ENCODE data around the gene PKD1. TPM values are rescaled to one million over a fixed set of nuclear protein-coding genes. Genes with fewer than 3 reads are reported as not detected.

PKD1 gene
- total RNA-seq, 1 experiment from 2014 or later: 72.8 TPM

DNA sequence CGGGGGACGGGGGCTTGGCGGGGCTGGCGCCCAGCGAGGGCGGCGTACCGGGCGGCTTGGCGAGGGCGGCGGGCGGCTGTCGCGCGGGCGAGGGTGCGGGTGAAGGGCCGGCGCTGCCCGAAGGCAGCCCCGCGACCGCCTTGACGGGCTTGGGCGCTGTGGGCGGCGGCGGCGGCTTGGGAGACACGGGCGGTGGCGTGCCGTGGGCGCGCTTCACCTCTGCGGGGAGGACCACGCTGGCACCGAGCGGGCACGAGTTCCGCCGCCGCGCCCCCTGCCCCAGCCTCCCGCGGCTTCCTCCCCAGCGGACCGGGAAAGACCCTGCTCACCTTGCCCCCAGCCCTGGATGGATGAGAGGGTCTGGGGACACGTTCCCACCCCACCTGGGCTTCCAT is 43.4 kb upstream of the PKD1 start:
- Histone ChIP-seq H3K9me2 (replicated peaks; ENCODE audit: insufficient read depth, low read length) (no peaks in the 10 kb centered on the region), H3K4me3 (ENCODE audit: low read length) (no peak overlapping the region), H3K36me3 (ENCODE audit: insufficient read depth, low read length) (peaks cover 16% of the 10 kb centered on the region), H3K9me3 (ENCODE audit: low read length) (no peaks in the 10 kb centered on the region), H3K9ac (ENCODE audit: low read length) (no peak overlapping the region), H3K4me2 (ENCODE audit: low read depth, low read length, poor library complexity, severe bottlenecking) (no peak overlapping the region), H2AFZ (ENCODE audit: low read length) (no peak overlapping the region), H3K27ac (ENCODE audit: low read length) (no peak overlapping the region), H3K79me2 (ENCODE audit: low read length) (no peaks in the 10 kb centered on the region), H3K4me1 (ENCODE audit: low read length) (0 out of 2 replicates have a peak, but pooled peaks cover 3% of the 10 kb centered on the region), H3K27me3 (ENCODE audit: low read length) (no peaks in the 10 kb centered on the region), H4K20me1 (ENCODE audit: insufficient read depth, low read depth, low read length) (no peaks in the 10 kb centered on the region)
- DNase-seq: no peak

DNA sequence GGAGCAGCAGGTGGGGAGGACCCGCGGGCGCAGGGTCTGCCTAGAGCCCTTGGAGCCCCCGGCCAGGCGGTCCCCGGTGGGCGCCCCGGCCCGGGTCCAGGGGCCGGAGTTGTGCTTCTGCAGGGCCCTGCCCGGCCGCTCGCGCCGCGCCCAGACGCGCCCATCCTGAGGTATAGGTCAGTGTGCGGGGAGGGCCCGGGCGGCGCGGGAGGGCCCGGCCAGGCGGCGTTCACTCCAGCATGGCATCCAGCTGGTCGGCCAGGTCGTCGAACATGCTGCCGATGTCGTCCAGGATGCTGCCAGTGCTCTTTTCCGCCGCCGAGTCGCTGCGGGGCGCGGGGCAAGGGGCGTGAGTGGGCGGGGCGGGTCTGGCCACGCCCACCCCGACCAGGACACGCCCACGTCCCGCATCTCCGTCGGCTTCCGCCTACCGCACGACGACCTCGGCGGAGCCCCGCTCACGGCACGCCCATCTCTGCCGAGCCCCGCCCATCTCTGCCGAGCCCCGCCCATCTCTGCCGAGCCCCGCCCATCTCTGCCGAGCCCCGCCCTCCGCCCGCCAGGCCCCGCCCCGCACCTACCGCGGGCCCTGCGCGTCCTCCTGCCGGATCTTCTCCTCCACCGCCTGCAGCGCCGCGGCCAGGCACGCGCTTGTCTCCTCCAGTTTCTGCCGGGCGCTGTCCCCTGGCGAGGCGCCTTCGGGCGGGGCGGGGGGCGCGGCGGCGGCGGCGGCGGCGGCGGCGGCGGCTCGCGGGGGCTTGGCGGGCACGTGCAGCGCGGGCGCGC is 42.8 kb upstream of the PKD1 start:
- DNase-seq: no peak
- Histone ChIP-seq H3K9me2 (replicated peaks; ENCODE audit: insufficient read depth, low read length) (no peaks in the 10 kb centered on the region), H3K27ac (ENCODE audit: low read length) (no peak overlapping the region), H3K79me2 (ENCODE audit: low read length) (no peaks in the 10 kb centered on the region), H4K20me1 (ENCODE audit: insufficient read depth, low read depth, low read length) (no peaks in the 10 kb centered on the region), H3K4me1 (ENCODE audit: low read length) (0 out of 2 replicates have a peak, but pooled peaks cover 3% of the 10 kb centered on the region), H3K4me3 (ENCODE audit: low read length) (no peak overlapping the region), H3K27me3 (ENCODE audit: low read length) (no peaks in the 10 kb centered on the region), H2AFZ (ENCODE audit: low read length) (no peak overlapping the region), H3K36me3 (ENCODE audit: insufficient read depth, low read length) (peaks cover 19% of the 10 kb centered on the region), H3K4me2 (ENCODE audit: low read depth, low read length, poor library complexity, severe bottlenecking) (no peak overlapping the region), H3K9me3 (ENCODE audit: low read length) (no peaks in the 10 kb centered on the region), H3K9ac (ENCODE audit: low read length) (no peak overlapping the region)

DNA sequence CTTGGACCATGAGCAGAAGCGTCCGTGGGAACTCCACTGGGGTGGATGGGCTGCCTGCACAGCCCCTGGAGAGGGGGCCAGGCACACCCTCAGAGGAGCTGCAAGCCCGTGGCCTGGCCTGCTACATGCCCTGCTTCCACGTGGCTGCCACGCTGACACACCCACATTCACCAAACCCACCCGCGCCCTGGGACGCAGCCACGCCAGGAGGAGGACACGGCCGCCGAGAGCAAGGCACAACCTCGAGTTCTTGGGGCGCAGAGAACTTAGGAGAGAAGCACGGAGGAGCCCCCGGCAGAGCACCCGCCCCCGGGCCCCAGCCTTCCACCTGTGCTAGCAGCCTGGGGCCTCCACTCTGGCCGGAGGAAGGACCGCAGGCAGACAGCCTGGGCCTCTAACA is 41.9 kb upstream of the PKD1 start:
- Histone ChIP-seq H3K79me2 (ENCODE audit: low read length) (no peaks in the 10 kb centered on the region), H3K4me3 (ENCODE audit: low read length) (no peak overlapping the region), H3K9me3 (ENCODE audit: low read length) (no peaks in the 10 kb centered on the region), H4K20me1 (ENCODE audit: insufficient read depth, low read depth, low read length) (no peaks in the 10 kb centered on the region), H2AFZ (ENCODE audit: low read length) (no peak overlapping the region), H3K9me2 (replicated peaks; ENCODE audit: insufficient read depth, low read length) (no peaks in the 10 kb centered on the region), H3K4me1 (ENCODE audit: low read length) (no peaks in the 10 kb centered on the region), H3K27me3 (ENCODE audit: low read length) (no peaks in the 10 kb centered on the region), H3K36me3 (ENCODE audit: insufficient read depth, low read length) (peaks cover 19% of the 10 kb centered on the region), H3K27ac (ENCODE audit: low read length) (no peak overlapping the region), H3K9ac (ENCODE audit: low read length) (no peak overlapping the region), H3K4me2 (ENCODE audit: low read depth, low read length, poor library complexity, severe bottlenecking) (no peak overlapping the region)
- no peak for DNase-seq

DNA sequence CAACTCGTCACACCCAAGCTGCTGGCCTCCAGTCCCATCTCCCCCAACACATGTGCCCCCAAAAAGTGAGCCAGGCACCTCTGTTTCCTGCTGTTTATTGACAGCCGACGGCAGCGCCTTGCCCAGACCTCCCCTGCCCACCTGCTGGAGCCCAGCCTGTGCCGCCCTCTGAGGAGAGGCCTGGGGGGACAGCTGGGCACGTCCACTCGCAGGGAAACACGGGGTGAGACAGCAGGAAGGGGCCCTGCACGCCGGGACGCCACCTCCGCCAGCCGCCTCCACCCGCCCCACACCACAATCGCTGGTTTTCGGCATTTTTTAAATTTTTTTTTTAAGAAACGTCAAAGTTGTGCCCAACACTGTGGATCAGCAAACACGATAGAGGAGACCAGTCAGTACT is 41.4 kb upstream of the PKD1 start:
- H3K4me3 ChIP-seq (ENCODE audit: low read length): no peak overlapping the region
- H3K4me1 ChIP-seq (ENCODE audit: low read length): no peaks in the 10 kb centered on the region
- no peaks in the 10 kb centered on the region for H3K9me2 ChIP-seq (replicated peaks; ENCODE audit: insufficient read depth, low read length)
- no peaks in the 10 kb centered on the region for H3K9me3 ChIP-seq (ENCODE audit: low read length)
- peaks cover 19% of the 10 kb centered on the region for H3K36me3 ChIP-seq (ENCODE audit: insufficient read depth, low read length)
- H2AFZ ChIP-seq (ENCODE audit: low read length): no peak overlapping the region
- H3K27ac ChIP-seq (ENCODE audit: low read length): no peak overlapping the region
- H4K20me1 ChIP-seq (ENCODE audit: insufficient read depth, low read depth, low read length): no peaks in the 10 kb centered on the region
- H3K79me2 ChIP-seq (ENCODE audit: low read length): no peaks in the 10 kb centered on the region
- no peak overlapping the region for H3K9ac ChIP-seq (ENCODE audit: low read length)
- no peak for DNase-seq
- no peaks in the 10 kb centered on the region for H3K27me3 ChIP-seq (ENCODE audit: low read length)
- H3K4me2 ChIP-seq (ENCODE audit: low read depth, low read length, poor library complexity, severe bottlenecking): no peak overlapping the region

DNA sequence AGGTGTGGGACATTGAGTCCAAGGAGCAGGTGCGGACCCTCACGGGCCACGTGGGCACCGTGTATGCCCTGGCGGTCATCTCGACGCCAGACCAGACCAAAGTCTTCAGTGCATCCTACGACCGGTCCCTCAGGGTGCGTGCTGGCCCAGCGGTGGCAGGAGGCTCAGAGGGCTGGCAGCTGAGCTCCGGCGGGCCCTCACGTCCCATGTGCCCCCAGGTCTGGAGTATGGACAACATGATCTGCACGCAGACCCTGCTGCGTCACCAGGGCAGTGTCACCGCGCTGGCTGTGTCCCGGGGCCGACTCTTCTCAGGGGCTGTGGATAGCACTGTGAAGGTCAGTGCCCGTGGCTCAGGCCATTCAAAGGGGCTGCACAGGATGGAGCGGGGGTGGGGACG is 40.3 kb upstream of the PKD1 start:
- Histone ChIP-seq H3K4me3 (ENCODE audit: low read length) (no peak overlapping the region), H3K27ac (ENCODE audit: low read length) (no peak overlapping the region), H3K9me3 (ENCODE audit: low read length) (no peaks in the 10 kb centered on the region), H4K20me1 (ENCODE audit: insufficient read depth, low read depth, low read length) (no peaks in the 10 kb centered on the region), H3K36me3 (ENCODE audit: insufficient read depth, low read length) (peaks cover 19% of the 10 kb centered on the region), H2AFZ (ENCODE audit: low read length) (no peak overlapping the region), H3K79me2 (ENCODE audit: low read length) (no peaks in the 10 kb centered on the region), H3K9me2 (replicated peaks; ENCODE audit: insufficient read depth, low read length) (no peaks in the 10 kb centered on the region), H3K4me1 (ENCODE audit: low read length) (no peaks in the 10 kb centered on the region), H3K4me2 (ENCODE audit: low read depth, low read length, poor library complexity, severe bottlenecking) (no peak overlapping the region), H3K27me3 (ENCODE audit: low read length) (no peaks in the 10 kb centered on the region), H3K9ac (ENCODE audit: low read length) (no peak overlapping the region)
- DNase-seq: no peak

DNA sequence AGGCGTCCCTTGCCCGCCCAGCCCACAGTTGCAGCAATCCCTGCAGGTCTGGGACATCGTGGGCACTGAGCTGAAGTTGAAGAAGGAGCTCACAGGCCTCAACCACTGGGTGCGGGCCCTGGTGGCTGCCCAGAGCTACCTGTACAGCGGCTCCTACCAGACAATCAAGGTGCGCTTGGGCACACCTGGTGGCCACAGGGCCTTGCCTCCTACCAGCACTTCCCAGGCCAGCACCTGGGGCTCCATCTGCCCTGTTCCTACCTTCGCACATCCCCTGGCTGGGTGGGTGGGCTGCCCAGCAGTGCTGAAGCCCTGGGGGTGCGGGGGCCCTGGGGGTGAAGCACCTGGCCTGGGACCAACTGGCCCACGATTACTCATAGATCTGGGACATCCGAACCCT is 39.8 kb upstream of the PKD1 start:
- DNase-seq: no peak

DNA sequence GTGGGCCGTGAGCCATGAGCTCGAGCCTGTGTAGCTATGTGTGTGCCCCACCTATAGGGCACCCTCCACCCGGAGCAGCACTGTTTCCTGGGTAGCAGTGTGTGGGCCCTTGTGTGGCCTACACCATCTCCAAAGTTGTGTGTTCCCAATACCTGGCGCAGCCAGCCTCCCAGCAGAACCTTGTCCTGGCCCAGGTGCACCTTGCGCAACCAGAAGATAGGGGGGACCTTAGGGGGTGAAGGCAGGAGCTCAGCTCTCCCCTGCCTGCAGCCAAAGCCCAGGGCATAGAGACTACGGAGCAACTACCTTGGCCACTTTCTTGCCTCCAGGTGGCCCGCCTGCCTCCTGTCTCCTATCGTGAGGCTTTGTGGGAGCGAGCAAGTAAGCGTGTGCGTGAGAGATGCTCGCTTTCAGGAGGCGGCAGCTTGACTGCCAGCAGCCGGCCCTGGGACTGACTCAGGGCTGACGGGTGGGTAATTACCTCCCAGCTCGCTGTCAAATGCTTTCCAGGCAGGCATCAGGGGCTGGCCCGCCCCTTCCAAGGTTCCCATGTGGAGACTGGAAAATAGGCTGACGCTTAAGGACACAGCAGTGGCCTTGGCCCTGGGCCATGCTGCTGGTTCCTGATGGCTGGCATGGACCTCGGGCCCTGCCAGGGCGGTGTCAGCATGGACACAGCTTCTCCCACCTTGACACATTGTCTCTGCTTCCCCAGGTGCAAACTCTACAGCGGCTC is 38.9 kb upstream of the PKD1 start:
- Histone ChIP-seq H3K79me2 (ENCODE audit: low read length) (no peaks in the 10 kb centered on the region), H3K27ac (ENCODE audit: low read length) (no peak overlapping the region), H3K9ac (ENCODE audit: low read length) (no peak overlapping the region), H3K4me1 (ENCODE audit: low read length) (no peaks in the 10 kb centered on the region), H3K9me3 (ENCODE audit: low read length) (no peaks in the 10 kb centered on the region), H4K20me1 (ENCODE audit: insufficient read depth, low read depth, low read length) (no peaks in the 10 kb centered on the region), H3K9me2 (replicated peaks; ENCODE audit: insufficient read depth, low read length) (no peaks in the 10 kb centered on the region), H3K4me2 (ENCODE audit: low read depth, low read length, poor library complexity, severe bottlenecking) (no peak overlapping the region), H3K4me3 (ENCODE audit: low read length) (no peak overlapping the region), H2AFZ (ENCODE audit: low read length) (no peak overlapping the region), H3K27me3 (ENCODE audit: low read length) (no peaks in the 10 kb centered on the region), H3K36me3 (ENCODE audit: insufficient read depth, low read length) (peaks cover 19% of the 10 kb centered on the region)
- no peak for DNase-seq

More for the DNA sequence above, 39.8 kb upstream of the PKD1 start:
- H3K4me3 ChIP-seq (ENCODE audit: low read length): no peak overlapping the region
- no peak overlapping the region for H3K4me2 ChIP-seq (ENCODE audit: low read depth, low read length, poor library complexity, severe bottlenecking)
- H3K79me2 ChIP-seq (ENCODE audit: low read length): no peaks in the 10 kb centered on the region
- no peak overlapping the region for H3K9ac ChIP-seq (ENCODE audit: low read length)
- H3K9me3 ChIP-seq (ENCODE audit: low read length): no peaks in the 10 kb centered on the region
- H3K27me3 ChIP-seq (ENCODE audit: low read length): no peaks in the 10 kb centered on the region
- H3K9me2 ChIP-seq (replicated peaks; ENCODE audit: insufficient read depth, low read length): no peaks in the 10 kb centered on the region
- H2AFZ ChIP-seq (ENCODE audit: low read length): no peak overlapping the region
- H3K4me1 ChIP-seq (ENCODE audit: low read length): no peaks in the 10 kb centered on the region
- H3K36me3 ChIP-seq (ENCODE audit: insufficient read depth, low read length): peaks cover 19% of the 10 kb centered on the region
- no peak overlapping the region for H3K27ac ChIP-seq (ENCODE audit: low read length)
- no peaks in the 10 kb centered on the region for H4K20me1 ChIP-seq (ENCODE audit: insufficient read depth, low read depth, low read length)

DNA sequence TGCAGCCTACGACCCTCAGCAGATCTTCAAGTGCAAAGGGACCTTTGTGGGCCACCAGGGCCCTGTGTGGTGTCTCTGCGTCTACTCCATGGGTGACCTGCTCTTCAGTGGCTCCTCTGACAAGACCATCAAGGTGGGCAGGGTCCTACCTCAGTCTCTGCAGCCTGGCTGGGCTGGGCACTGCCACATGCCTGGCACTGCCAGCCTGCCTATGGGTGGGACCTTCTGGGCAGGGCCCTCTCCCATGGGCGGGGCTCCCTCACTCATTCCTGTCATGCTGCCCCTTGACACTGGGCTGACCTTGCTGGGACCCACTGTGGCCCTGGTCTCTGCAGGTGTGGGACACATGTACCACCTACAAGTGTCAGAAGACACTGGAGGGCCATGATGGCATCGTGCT is 38.2 kb upstream of the PKD1 start:
- H3K9me2 ChIP-seq (replicated peaks; ENCODE audit: insufficient read depth, low read length): no peaks in the 10 kb centered on the region
- H4K20me1 ChIP-seq (ENCODE audit: insufficient read depth, low read depth, low read length): no peaks in the 10 kb centered on the region
- H3K9ac ChIP-seq (ENCODE audit: low read length): no peak overlapping the region
- no peaks in the 10 kb centered on the region for H3K4me1 ChIP-seq (ENCODE audit: low read length)
- H3K79me2 ChIP-seq (ENCODE audit: low read length): no peaks in the 10 kb centered on the region
- H3K27ac ChIP-seq (ENCODE audit: low read length): no peak overlapping the region
- no peaks in the 10 kb centered on the region for H3K9me3 ChIP-seq (ENCODE audit: low read length)
- H3K36me3 ChIP-seq (ENCODE audit: insufficient read depth, low read length): peaks cover 19% of the 10 kb centered on the region
- DNase-seq: no peak
- H3K4me3 ChIP-seq (ENCODE audit: low read length): no peak overlapping the region
- H2AFZ ChIP-seq (ENCODE audit: low read length): no peak overlapping the region
- no peaks in the 10 kb centered on the region for H3K27me3 ChIP-seq (ENCODE audit: low read length)
- no peak overlapping the region for H3K4me2 ChIP-seq (ENCODE audit: low read depth, low read length, poor library complexity, severe bottlenecking)
